Stimulated activated CD8-positive, alpha-beta memory T cell treated with anti-CD3 and anti-CD28 coated beads, Interleukin-4, amount 100 ng/mL, for 4 hours (primary cell): ENCODE measurements around the gene L3MBTL4.

Source experiments
- DNase-seq, 2 donors: peaks; one replicate each; pipeline ENCODE4 v3.0.0-alpha.2; 2020; ENCODE audit warnings: low read depth in 2 of 2, low spot score in 1 of 2

L3MBTL4 gene

DNA sequence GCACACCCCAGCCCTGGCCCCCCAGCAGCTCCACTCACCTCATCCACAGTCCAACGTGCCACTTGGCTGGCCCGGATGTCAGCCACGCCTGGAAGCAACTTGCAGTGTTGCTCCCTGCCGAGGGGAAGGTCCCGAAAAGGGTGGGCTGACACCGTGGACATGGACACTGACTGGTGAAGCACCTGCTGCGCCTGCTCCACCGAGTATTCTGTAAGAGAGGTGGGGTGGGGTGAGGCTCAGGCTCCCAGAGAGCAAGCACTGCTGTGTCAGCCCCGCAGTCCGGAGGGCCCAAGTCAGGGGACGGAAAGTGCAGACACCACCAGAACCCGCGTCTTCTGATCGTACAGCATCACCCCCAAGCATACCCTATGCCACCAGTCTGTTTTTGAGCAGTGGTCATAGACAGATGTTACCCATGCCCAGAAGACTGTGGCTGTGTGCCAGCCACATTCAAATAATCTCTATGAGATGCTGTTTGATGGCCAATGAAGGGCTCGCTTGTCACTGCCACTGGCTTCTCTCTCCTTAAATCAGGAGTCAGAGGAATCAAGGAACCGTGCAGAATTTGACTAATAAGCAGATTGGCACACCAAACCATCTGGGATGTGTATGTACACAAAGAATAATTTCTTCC, 445.2 kb downstream of the L3MBTL4 start:
- DNase-seq = no peak

DNA sequence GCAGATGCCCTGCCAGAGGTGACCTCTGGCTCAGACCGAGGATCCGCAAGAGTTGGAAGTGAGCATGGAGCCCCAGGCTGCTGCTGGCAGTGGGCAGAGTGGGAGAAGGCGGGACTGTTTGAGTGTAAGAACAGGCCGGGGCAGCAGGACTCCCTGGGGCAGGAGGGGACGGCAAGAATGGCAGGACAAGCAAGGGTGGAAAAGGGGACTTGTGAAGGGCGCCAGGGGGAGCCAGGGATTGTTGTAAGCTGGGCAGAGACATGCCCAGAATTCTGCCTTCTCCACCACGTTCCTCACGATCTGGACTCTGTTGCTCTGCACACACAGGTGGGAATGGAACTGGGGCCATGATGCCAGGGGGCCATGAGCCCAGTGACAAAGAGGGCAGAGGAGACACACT, 447.0 kb downstream of the L3MBTL4 start:
- no peak for DNase-seq

DNA sequence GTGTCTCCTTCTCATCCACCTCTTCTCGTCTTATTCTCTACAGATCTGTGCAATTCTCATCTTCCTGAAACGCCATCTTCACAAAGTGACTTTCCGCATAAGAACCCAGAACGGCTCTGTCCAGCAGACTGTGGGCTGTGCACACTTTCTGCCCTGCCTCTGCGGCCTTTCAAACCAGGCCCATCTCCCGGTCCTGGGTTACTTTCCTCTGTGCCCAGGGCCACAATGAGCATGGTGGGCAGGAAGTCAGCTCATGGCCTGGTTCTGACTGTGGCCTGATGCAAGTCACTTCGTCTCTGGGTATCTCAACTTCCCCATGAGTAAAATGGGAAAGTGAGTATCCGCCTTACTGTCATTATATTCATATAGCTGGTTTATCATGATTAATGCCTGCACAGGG, 447.7 kb downstream of the L3MBTL4 start:
- no peak for DNase-seq

DNA sequence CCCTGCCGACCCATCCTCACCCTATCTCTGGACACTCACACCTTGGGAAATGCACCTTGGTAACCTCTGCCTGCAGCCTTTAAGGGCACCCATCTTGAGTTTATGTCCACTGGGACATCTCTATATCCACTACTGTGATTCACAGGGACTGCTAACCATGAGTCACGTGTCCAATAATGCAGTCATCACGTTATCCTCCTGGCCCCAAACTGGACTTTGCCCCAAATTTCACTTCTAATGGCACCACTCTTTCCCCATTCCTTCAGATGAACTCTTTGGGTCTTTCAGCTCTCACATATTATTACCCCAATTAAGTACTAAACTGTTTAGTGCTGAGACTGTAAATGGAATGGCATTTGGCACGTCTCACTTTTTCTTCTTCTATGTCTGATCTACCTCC, 448.2 kb downstream of the L3MBTL4 start:
- no peak for DNase-seq

DNA sequence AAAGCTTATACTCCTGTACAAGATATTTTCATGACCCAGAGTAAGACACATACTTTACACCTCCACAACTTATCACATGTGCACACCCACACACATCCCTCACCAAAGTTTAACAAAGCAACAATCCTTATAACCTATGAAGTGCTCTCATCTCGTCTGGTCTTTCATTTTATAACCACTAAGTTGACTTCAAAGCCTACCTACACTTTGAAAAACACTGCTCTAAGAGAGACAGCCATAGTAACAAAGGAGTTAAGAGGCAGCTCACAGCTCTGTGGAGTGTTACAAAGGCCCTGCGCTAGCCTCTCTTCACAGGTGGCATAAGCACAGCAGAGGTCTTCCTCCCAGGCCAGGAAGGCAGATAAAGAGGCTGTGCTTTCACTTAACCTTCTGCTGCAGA, 449.7 kb downstream of the L3MBTL4 start:
- DNase-seq = no peak

DNA sequence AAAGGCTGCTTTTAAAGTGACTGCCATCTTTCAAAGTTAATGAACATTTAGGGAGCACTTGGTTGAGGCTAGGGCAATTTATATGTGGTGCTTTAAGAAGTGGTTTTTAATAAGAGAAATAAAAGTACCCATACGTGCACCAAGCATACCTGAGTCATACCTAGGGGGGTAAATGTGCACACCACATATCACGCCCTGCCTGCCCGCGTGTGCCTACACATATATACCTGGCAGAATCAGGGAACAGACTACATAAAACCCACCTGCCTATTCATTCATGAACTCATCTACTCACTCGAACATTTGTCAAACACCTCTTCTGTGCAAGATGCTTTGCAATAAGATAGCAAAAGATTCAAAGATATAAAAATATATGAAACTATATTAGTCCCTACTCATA, 450.1 kb downstream of the L3MBTL4 start:
- no peak for DNase-seq

DNA sequence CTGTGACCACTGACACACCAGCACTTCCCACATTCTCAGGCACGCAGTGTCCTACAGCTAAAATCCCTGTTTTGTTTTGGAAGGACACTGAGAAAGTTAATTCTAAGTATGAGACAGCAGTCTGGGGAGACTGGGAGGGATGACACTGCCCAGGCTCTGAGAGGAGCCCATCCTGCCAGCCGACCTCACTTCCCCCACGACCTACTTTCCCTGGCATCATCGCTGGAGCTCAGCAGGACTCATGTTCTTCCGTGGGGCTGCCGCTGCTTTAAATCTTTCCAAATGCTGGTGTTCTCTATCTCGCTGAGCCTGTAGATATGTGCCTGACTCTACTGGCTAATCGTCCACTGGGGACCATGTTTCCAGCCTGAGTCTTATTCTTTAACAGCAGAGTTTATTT, 450.6 kb downstream of the L3MBTL4 start:
- DNase-seq = no peak

DNA sequence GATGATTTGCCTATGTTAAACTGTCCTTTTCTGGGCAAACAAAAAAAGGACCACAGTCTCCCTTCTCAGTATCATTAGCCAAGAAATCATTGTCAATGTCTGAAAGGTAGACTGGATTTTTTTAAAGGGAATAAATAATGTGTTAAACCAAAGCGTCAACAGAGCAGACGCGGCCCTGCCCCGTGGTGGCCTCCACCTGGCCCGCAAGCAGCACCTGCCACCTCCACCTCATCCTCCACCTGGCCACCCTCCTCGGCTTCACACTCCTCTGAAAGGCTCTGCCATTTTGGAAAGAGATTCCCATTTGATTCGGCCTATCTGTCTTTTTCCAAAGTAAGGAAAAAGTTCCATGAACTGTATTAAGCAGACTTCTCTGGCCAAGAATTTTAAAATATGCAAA, 451.4 kb downstream of the L3MBTL4 start:
- no peak for DNase-seq

DNA sequence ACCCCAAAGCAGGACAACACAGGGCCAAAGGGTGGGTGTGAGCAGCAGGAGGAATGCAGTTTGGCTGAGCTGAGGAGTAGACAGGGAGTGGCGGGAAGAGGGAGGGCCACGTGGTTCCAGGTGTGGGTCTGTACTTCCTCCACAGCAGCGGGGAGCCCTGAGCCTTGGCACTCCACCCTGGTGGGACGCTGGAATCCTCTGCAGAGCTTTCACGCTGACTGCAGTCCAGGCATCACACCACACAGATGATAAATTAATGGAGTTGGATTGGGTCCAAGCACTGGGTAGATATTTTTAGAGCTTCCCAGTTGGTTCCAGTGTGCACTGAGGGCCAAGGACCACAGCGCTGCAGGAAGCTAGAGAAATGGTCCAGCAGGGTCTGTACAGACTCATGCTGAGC, 452.3 kb downstream of the L3MBTL4 start:
- DNase-seq = no peak

DNA sequence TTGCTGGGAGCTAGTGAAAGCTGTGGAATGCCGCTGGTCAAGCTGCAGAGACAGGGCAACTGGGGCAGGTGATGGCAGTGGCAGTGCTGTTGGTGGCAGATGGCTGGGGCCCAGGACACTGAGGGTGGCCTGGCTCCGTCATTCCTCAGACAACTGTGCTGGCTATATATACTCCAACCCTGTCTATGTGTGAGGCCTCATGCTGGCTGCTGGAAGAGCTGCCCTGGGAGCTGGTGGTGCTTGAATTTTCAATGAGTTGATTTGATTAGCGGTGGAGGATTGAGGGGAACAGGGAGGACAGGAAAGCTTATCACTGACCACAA, 452.9 kb downstream of the L3MBTL4 start:
- DNase-seq = no peak

DNA sequence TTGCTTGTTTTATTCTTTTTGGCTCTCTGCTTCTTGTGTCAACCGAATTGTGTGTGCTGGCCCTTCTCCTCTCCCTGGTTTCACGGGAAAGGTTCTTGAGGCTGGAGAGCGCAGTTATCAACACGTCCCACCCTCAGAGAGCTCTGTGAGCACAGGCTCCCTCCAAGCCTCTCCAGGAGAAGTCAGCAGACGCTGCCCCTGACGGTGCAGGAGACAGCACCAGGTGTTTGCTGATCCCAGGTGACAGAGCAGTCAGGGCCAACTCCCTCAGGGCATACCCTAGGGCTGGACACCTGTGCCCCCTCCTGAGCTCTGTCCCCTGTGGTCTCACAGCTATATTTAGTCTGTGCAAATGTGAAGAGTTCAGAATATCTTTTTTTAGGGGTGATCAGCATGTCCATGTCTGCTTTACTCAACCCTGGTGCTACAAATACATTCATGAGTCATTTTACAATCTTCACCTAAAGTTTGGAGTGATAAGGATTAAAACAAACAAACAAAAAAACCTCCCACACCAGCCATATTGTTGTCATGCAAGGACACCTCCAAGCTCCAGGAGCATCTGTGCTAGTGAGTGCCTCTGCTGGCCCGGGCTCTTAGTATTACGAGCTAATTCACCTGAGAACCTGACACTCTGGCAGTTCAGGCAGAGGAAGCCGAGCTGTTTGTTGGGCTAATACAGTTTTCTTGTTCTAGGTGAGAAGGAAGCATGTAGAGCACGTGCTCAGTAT, 453.4 kb downstream of the L3MBTL4 start:
- DNase-seq = no peak

DNA sequence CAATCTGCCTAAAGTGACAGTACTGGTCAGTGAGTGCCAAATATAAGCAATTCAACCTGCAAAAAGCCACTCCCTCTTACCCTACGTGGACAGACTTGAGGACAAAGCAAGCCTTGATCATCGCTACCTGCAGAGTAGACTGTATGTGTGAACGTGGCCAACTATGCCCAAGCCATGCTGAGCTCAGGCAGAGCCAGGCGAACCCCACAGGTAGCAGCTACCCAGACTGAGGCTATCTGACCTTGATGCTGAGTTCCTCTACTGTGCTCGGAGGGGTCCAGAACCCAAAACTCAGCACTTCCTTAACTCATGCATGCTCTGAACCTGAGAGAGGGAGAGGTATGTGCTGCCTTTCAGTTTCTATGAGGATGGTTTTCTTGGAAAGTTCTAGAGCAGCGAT, 455.9 kb downstream of the L3MBTL4 start:
- no peak for DNase-seq

DNA sequence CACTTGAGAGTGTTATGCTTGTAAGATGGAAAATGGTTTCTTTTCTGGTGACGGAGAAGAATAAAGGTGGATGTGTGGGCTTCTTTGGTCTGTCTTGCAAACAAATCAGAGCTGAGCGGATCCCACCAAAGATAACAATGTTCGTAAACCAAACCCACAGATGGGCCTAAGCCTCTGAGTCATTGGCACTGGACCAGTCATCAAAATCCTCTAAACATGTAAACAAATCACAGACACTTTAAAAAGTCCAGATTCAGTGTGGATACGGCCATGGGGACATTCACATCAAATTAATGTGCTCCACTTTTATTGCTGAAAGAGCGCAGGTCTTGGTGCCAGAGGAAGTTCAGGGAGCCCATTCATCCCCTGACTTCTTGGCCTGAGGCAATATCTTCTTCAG, 458.9 kb downstream of the L3MBTL4 start:
- no peak for DNase-seq

DNA sequence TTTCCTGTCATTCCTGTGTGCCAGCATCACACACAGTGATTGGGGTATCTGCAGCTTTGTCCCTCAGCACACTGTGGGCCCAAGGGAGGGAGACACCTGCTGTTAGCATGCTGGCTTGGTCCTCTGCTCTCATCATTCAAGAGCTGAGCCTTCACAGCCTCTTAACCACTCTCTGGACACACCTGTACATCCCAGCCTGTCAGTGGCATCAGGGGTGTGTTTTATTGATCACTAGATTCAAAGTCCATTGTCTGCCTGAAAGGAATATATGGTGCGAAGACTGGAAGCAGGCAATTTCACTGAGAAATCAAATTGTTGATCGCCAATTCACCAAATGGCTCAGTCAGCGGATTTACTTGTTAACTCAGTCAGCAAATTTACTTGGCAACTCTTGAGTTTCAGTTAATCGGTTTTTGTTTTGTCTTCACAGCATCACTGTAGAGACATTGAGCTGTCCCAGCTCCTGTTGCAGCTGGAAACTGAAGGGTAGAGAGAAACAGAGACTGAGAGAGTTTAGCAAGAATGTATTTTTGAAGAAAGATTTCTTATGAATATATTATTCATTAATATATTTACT, 463.1 kb downstream of the L3MBTL4 start:
- DNase-seq = no peak

DNA sequence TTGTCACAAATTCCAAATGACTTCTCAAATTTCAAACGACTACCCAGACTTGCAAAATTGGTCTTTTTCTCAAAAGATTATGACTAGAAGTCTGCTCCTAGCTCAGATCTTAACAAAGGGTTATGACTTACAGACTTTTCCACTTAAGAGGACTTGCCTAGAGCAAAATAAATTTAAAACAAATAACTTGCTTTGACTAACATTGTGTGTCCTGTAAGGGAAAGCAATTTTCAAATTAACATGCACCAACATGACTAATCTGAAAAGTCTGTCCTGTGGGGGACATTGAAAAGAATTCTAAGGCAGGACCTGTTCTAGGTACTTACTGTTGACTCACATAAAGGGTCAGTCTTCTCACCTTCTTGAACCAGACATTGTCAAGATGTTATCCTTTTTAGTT, 465.9 kb downstream of the L3MBTL4 start:
- no peak for DNase-seq

DNA sequence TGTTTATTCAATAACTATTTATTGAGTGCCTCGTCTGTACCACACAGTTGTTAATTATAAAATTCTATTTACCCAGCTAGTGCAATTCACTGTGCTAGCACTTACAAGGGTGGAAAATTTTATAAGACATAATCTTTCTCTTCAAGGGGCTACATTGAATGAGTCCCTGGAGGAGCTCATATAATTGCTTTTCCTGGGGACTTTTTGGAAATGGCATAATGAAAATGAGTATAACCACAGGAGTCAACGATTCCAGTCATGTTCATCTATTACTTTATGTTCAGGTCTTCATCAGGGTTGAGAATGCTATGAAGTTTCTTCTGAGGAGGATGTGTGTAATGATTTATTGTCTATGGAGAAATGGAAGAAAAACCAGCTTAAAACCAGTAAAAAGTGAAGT, 466.5 kb downstream of the L3MBTL4 start:
- DNase-seq = no peak

DNA sequence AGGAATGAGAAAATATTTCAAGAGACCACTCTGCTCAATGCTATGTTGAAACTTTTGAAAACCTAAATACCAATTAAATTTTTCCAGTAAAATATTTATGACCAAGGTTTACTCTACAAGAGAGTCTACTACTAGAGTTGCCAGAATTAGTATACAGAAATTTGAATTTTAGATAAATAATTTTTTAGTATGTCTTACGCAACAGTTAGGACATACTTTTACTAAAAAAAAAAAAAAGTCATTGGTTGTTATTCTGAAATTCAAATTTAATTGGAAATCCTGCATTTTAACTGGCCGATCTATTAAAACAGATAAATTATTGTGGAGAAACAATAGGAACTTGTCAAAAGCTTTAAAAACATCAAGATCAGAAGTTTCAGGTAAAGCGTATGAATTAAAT, 470.3 kb downstream of the L3MBTL4 start:
- no peak for DNase-seq

DNA sequence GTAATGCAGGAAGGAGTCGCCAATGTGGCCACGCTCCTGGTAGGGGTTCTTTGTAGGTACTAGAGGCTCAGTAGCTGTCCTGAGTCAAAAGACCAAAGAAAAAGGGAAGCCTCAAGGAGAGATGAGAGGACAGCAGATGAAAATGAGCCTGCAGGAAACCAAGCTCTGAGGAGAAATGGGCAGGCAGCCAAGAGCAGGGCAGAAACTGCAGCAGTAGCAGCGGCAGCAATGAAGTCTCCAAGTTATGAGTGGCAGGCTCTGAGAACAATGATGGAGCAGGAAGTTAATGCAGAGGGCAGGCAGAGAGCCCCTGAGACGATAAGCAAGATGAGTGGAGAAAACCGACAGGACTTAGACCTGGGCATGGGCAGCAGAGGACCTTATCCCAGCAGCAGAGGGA, 471.2 kb downstream of the L3MBTL4 start:
- DNase-seq = no peak

DNA sequence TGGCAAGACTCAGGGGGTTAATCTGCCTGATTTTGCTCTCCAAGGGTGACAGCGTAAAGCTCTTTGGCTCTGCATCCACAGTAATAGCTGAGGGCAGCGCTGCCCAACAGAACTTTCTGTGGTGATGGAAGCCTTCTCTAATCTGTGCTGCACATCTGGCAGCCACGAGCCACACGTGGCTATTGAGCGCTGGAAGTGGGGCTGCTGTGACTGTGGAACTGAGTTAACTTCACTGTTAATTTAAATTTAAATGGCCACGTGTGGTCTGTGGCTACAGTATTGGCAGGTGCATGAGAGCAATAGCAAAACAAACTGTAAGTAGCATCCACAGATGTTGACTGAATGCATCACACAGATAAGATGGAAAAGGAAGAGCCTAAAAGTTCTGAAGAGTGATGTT, 472.1 kb downstream of the L3MBTL4 start:
- DNase-seq = no peak

DNA sequence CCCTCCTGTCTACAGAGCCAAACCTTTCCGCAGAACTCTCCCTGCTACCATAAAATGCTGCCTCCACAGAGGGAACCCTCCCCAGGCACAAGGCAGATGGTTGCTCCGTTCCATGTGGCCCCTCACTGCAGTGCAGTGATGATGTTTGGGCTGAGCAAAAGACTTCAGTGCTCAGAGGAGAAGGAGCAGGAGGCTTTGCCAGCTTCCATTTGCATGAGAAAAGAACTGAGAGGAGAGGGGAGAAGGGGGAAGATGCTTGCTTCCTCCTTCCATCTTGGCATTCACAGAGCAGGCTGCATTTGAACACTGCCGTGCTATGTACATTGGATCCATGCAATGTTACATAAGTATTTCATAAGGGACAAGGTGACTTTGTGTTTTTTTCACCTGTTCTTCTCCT, 472.8 kb downstream of the L3MBTL4 start:
- DNase-seq = no peak

DNA sequence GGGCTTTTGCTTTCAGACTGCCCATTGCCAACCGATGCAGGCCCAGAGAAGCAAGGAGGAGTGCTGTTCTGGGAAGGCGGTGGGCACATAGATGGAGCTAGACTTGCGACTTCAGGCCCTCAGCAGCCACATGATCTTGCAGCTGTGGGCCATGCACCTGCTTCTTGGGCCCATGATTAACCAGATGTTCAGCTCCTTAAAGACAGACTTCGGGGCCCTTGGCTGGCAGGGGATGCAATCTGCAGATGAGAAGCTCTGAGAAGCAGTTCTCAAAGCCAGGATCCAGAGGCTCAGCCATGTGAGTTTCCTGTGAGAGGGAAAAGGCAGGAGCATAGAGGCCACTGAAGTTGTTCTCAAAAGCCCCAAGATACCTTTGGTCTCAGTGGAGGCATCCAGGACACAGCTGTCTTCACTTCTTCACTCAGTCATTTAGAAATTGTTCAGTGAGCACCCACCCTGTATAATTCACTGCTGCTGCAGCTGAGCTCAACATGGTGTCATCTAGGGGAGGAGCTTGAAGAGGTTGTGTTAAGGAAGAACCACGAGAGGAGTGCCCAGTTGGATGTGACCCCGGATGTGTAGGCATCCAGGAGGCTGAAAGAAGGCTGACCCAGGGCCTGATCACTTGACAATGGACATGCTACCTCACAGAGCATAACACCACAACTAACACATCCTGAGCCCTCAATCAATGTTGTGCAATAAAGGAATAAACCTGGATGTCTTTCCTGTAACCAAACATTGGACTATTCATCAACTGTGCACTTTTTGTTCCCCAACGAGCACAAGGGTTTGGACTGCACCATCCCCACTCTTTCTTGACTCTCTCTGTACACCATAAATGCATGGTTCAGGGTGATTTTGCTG, 474.7 kb downstream of the L3MBTL4 start:
- DNase-seq = no peak

DNA sequence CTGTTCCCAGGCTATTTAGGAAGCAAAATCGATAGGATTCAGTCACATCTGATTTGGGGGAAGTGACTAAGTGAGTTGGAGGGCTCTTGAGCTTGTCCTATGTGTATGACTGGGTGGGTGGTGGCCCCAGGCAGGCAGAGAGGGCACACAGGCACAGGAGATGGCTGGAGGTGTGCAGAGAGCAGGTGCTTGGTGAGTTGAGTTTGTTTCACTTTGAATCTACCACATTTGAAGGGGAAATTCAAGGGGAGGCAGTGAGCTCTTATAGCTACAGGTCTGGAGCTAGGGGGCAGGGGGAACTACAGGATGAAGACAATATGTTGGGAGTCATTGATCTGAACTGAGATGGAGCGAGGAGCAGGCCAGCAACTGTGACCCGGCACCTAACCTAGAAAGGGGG, 476.9 kb downstream of the L3MBTL4 start:
- DNase-seq = no peak
